Ishikawa (cell line): ENCODE measurements around the gene LDHD.

Source experiments
- CEBPB ChIP-seq: IDR thresholded peaks from 2 replicates; pipeline ENCODE4 v1.6.1; 2012
- CREB1 ChIP-seq: IDR thresholded peaks from 2 replicates; pipeline ENCODE4 v1.6.1; 2012; ENCODE audit warnings: low read depth
- EGR1 ChIP-seq: IDR thresholded peaks from 2 replicates; pipeline ENCODE4 v1.6.1; 2012
- EP300 ChIP-seq: IDR thresholded peaks from 2 replicates; pipeline ENCODE4 v1.6.1; 2012; ENCODE audit warnings: borderline replicate concordance
- FOXM1 ChIP-seq: IDR thresholded peaks from 2 replicates; pipeline ENCODE4 v1.6.1; 2012; ENCODE audit warnings: low read depth, borderline replicate concordance
- NFIC ChIP-seq: IDR thresholded peaks from 2 replicates; pipeline ENCODE4 v1.6.1; 2012
- RAD21 ChIP-seq: IDR thresholded peaks from 2 replicates; pipeline ENCODE4 v1.6.1; 2012; ENCODE audit warnings: low read depth
- TAF1 ChIP-seq: IDR thresholded peaks from 2 replicates; pipeline ENCODE4 v1.6.1; 2012; ENCODE audit warnings: low read depth, mild to moderate bottlenecking
- TCF12 ChIP-seq: IDR thresholded peaks from 2 replicates; pipeline ENCODE4 v1.6.1; 2012; ENCODE audit warnings: low read depth
- TEAD4 ChIP-seq: IDR thresholded peaks from 2 replicates; pipeline ENCODE4 v1.6.1; 2012
- YY1 ChIP-seq: IDR thresholded peaks from 2 replicates; pipeline ENCODE4 v1.6.1; 2012; ENCODE audit warnings: low read depth
- ZBTB7A ChIP-seq: IDR thresholded peaks from 2 replicates; pipeline ENCODE4 v1.6.1; 2012; ENCODE audit warnings: low read depth
- TF ChIP-seq, protein P1 (sequence below): IDR thresholded peaks from 2 replicates; pipeline ENCODE4 v1.6.1; 2012
- TF ChIP-seq, protein P2 (sequence below): IDR thresholded peaks from 2 replicates; pipeline ENCODE4 v1.6.1; 2012
- TF ChIP-seq, protein P3 (sequence below): IDR thresholded peaks from 2 replicates; pipeline ENCODE4 v1.6.1; 2012; ENCODE audit warnings: low read depth, mild to moderate bottlenecking

Gene LDHD

DNA sequence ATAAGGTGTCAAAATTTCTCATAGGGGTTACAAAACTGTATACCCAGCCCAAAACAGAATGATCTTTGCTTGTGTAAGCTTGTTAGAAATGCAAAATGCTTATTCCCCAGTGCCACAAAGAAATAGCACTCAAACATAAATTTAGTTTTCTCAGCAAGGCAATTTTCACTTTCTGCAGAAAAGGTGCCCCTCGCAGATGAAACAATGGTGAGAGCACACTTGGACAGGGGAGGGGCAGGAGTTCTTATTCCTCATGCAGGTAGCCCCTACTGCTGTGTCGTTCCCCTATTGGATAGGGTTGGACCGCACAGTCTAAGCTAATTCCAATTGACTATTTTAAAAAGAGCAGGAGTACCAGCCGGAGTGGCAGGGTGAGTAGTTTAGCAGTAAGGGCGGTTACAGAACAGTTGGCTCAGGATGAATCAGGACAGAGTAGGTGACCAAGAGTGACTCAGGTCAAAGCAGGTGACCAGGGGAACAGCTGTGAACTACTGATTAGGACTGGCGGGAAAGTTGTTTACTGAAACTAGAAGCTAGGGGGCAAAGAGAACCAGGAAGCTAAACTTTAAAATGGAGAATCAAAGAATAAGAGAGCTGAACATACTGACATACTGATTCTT lies 5.5 kb upstream of the LDHD start:
- TF ChIP-seq, protein P1, sequence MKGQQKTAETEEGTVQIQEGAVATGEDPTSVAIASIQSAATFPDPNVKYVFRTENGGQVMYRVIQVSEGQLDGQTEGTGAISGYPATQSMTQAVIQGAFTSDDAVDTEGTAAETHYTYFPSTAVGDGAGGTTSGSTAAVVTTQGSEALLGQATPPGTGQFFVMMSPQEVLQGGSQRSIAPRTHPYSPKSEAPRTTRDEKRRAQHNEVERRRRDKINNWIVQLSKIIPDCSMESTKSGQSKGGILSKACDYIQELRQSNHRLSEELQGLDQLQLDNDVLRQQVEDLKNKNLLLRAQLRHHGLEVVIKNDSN = peak; percentile 28; the same call in 1 of the 2 replicates
- TF ChIP-seq, protein P2, sequence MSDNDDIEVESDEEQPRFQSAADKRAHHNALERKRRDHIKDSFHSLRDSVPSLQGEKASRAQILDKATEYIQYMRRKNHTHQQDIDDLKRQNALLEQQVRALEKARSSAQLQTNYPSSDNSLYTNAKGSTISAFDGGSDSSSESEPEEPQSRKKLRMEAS = no peak
- TF ChIP-seq TAF1 (no peak), TCF12 (no peak), FOXM1 (no peak)

DNA sequence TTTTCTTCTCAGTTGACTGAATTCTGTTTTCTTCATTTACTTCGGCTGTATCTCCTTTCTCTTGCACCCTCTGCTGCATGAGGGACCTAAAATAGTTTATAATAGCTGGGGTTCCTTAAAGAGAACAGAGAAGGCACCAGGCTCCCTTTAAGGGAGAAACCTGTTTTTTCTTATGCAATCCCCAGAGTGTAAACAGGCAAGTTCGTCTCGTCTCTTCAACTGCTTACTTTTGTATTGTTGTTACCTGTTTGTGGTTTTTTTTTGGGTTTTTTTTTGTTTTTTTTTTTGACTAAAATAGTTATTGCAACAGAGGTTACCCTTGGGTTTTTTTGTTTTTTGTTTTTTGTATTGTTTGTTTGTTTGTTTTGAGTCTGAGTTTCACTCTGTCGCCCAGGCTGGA lies 3.7 kb upstream of the LDHD start:
- TF ChIP-seq TAF1 (no peak), FOXM1 (no peak), YY1 (no peak), EP300 (no peak), EGR1 (no peak), RAD21 (no peak), NFIC (no peak), CREB1 (no peak), TEAD4 (no peak), TCF12 (no peak), CEBPB (no peak), ZBTB7A (no peak)
- TF ChIP-seq, protein P2 = no peak
- TF ChIP-seq, protein P3, sequence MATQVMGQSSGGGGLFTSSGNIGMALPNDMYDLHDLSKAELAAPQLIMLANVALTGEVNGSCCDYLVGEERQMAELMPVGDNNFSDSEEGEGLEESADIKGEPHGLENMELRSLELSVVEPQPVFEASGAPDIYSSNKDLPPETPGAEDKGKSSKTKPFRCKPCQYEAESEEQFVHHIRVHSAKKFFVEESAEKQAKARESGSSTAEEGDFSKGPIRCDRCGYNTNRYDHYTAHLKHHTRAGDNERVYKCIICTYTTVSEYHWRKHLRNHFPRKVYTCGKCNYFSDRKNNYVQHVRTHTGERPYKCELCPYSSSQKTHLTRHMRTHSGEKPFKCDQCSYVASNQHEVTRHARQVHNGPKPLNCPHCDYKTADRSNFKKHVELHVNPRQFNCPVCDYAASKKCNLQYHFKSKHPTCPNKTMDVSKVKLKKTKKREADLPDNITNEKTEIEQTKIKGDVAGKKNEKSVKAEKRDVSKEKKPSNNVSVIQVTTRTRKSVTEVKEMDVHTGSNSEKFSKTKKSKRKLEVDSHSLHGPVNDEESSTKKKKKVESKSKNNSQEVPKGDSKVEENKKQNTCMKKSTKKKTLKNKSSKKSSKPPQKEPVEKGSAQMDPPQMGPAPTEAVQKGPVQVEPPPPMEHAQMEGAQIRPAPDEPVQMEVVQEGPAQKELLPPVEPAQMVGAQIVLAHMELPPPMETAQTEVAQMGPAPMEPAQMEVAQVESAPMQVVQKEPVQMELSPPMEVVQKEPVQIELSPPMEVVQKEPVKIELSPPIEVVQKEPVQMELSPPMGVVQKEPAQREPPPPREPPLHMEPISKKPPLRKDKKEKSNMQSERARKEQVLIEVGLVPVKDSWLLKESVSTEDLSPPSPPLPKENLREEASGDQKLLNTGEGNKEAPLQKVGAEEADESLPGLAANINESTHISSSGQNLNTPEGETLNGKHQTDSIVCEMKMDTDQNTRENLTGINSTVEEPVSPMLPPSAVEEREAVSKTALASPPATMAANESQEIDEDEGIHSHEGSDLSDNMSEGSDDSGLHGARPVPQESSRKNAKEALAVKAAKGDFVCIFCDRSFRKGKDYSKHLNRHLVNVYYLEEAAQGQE = no peak
- TF ChIP-seq, protein P1 = no peak

DNA sequence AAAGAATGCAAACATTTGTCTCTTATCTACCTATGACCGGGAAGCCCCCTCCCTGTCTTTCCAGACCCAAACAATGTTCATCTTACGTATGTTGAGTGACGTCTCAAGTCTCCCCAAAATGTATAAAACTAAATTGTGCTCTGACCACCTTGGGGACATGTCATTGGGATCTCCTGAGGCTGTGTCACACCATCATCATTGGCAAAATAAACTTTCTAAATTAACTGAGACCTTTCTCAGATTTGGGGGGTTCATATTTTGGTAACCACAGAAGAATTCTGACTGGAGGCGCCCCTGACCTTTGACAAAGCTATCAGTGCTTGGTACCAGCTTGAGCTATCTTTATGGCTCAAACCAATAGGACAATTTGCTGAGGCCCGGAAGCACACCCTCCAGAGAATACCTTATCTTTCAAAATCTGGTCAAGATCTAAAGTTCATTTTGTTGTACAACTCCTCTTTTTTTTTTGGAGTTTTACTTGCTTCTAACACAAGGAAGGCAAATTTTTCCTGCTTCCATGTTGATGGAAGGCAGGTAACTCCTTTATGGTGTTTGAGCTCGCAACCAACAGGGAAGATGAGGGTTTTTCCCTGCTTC lies 2.5 kb upstream of the LDHD start:
- TF ChIP-seq TEAD4 (no peak), FOXM1 (no peak), EP300 (no peak), RAD21 (no peak)
- TF ChIP-seq, protein P1 = no peak

DNA sequence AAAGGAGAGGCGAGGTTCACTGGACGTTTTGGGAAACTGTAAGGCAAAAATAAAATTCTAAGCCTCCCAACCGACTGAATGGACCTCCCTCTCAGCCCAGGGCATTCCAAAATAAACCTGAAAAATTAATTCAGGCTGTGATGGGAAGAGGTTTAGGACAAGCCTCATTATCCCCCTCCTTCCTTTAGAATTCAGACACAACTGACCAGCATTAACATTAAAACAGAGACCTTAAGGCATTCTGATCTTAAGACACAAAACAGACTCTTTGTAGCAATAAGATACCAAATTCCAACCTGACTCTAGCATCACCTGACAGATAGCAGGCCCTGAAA lies 298 bp upstream of the LDHD start:
- TF ChIP-seq TEAD4 = no peak
- no peak for TF ChIP-seq TCF12
- TF ChIP-seq CEBPB = no peak
- TF ChIP-seq NFIC = no peak
- no peak for TF ChIP-seq CREB1
- TF ChIP-seq, protein P1 = no peak
- TF ChIP-seq, protein P3 = no peak
- no peak for TF ChIP-seq EP300
- TF ChIP-seq EGR1 = no peak
- no peak for TF ChIP-seq ZBTB7A
- TF ChIP-seq YY1 = no peak
- TF ChIP-seq RAD21 = no peak
- no peak for TF ChIP-seq FOXM1
- TF ChIP-seq, protein P2 = no peak
- no peak for TF ChIP-seq TAF1
